Left ventricle myocardium inferior (tissue), 1 donor: ENCODE measurements around the gene CTSL. TPM values are rescaled to one million over a fixed set of nuclear protein-coding genes. Genes with fewer than 3 reads are reported as not detected.

Experiments used
- DNase-seq: peaks from one replicate; pipeline ENCODE4 v3.0.0-alpha.2; 2020
- H3K27ac ChIP-seq: fragments of 200-600 bp; replicated peaks from 2 replicates; pipeline ENCODE4 v1.8.0; 2021
- H3K27me3 ChIP-seq: fragments of 200-600 bp; 2 replicates; pipeline ENCODE4 v1.8.0; 2021; ENCODE audit warnings: low read depth
- H3K36me3 ChIP-seq: fragments of 200-600 bp; 2 replicates; pipeline ENCODE4 v1.8.0; 2021
- H3K4me1 ChIP-seq: fragments of 200-600 bp; 2 replicates; pipeline ENCODE4 v1.8.0; 2021
- H3K4me3 ChIP-seq: fragments of 200-600 bp; 2 replicates; pipeline ENCODE4 v1.8.0; 2021; ENCODE audit warnings: mild to moderate bottlenecking, moderate library complexity
- H3K9me3 ChIP-seq: fragments of 200-600 bp; replicated peaks from 2 replicates; pipeline ENCODE4 v1.8.0; 2021
- intact Hi-C: fragments of 100-400 bp; cut with micrococcal nuclease; formaldehyde crosslinking; loops from one replicate; pipeline ENCODE4 v1.11.0; 2022
- total RNA-seq: library from RNA; stranded (reverse); fragmentation: NEBNext Ultra II Directional; extraction: Animal tissue kit (Norgen Biotek cat#: 25700); gene quantifications from one replicate; pipeline ENCODE4 v1.2.1, GENCODE V29; 2021
- TF ChIP-seq, protein P1 (sequence below): fragments of 200-600 bp; IDR thresholded peaks from 2 replicates; pipeline ENCODE4 v1.8.0; 2021; ENCODE audit warnings: antibody characterized with exemption, mild to moderate bottlenecking, borderline replicate concordance
- donor health status: DM: no; HTN: yes; CAD: no; lungs with severe emphysema.

Gene CTSL
- total RNA-seq, 1 donor from 2014 or later, result 116 TPM

DNA sequence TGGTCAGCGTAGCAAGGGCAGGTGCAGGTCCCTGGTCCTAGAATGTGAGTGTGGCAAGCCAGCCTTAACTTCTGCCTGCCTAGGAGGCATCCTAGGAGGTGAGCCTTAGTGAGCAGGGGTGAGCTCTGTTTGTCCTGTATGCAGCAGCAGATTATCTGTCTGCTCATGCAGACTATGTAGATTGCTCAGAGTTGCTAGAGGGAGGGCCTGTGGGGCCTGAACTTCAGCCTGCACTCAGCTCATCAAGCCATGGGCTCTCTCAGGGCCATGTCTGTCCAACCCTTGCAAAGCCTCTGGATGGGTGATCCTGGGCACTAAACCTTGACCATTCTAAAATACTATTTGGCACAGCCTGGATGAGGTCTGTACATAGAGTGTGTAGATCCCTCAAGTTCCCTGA is 8.5 kb upstream of the CTSL start:
- DNase-seq, result no peak
- Histone ChIP-seq H3K27me3 (no peaks in the 10 kb centered on the region), H3K9me3 (no peaks in the 10 kb centered on the region), H3K36me3 (no peaks in the 10 kb centered on the region), H3K27ac (no peak overlapping the region), H3K4me1 (peaks cover 10% of the 10 kb centered on the region), H3K4me3 (no peak overlapping the region)
- TF ChIP-seq, protein P1, sequence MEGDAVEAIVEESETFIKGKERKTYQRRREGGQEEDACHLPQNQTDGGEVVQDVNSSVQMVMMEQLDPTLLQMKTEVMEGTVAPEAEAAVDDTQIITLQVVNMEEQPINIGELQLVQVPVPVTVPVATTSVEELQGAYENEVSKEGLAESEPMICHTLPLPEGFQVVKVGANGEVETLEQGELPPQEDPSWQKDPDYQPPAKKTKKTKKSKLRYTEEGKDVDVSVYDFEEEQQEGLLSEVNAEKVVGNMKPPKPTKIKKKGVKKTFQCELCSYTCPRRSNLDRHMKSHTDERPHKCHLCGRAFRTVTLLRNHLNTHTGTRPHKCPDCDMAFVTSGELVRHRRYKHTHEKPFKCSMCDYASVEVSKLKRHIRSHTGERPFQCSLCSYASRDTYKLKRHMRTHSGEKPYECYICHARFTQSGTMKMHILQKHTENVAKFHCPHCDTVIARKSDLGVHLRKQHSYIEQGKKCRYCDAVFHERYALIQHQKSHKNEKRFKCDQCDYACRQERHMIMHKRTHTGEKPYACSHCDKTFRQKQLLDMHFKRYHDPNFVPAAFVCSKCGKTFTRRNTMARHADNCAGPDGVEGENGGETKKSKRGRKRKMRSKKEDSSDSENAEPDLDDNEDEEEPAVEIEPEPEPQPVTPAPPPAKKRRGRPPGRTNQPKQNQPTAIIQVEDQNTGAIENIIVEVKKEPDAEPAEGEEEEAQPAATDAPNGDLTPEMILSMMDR, result no peak
- intact Hi-C loops, result no loop called here

DNA sequence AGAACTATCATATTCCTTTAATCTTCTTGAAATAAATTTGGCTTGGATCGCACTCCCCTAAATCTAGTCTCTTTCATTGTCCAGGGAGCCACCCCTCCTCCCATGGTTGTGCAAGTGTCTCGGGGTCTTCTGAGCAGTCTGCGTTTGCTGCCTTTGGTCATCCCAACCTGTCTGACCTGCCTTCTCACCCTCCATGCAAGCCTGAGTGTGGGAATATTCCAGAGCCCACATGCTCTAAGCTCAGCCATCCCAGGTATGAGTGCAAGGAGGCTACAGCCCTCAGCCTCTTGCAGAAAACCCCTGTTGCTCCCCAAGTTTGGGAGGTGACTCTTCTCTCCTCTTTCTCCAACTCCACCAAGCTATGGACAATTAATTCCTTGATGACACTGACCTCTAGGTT is 7.7 kb upstream of the CTSL start:
- DNase-seq, result no peak
- intact Hi-C loops, result no loop called here
- Histone ChIP-seq H3K9me3 (no peaks in the 10 kb centered on the region), H3K4me1 (peaks cover 10% of the 10 kb centered on the region), H3K36me3 (no peaks in the 10 kb centered on the region), H3K4me3 (no peak overlapping the region), H3K27me3 (no peaks in the 10 kb centered on the region), H3K27ac (no peak overlapping the region)
- TF ChIP-seq, protein P1, result no peak

DNA sequence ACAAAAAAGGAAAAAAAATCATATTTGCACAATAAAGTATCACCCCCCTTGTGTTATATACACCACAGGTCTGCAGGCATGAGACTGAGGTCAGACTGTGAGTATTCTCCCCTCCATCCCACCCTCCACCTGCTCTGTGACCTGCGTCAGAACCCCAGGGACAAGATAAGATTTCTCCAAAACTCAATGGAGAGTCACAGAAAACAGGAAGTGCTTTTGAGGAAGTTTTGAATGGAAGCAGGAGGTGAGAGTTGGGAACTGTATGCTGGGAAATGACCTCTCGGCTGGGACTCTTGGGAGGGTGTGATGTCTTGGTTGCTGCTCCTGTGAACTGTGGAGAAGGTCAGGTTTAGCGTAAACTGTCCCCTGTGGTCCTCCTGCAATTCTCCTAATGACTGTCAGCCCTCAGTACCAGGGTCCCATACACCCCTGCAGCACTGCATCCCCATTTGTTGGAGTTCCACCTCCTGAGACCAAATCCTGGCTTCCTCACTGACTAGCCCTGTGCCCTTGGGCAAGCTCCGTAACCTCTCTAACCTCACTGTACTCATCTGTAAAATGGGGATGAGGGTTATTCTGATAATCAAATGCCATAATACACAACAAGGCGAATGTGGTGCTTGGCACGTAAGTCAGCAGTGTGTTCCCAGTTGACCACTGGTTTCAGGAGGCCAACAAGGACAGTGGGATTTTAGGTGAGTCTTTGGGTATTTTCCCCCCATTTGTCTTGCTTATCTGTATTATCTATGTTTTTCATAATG is 6.9 kb upstream of the CTSL start:
- peaks cover 10% of the 10 kb centered on the region for H3K4me1 ChIP-seq
- no peak overlapping the region for H3K4me3 ChIP-seq
- DNase-seq, result no peak
- no peaks in the 10 kb centered on the region for H3K27me3 ChIP-seq
- H3K27ac ChIP-seq, result no peak overlapping the region
- no peaks in the 10 kb centered on the region for H3K9me3 ChIP-seq
- TF ChIP-seq, protein P1, result no peak
- H3K36me3 ChIP-seq, result no peaks in the 10 kb centered on the region
- intact Hi-C loops, result no loop called here

DNA sequence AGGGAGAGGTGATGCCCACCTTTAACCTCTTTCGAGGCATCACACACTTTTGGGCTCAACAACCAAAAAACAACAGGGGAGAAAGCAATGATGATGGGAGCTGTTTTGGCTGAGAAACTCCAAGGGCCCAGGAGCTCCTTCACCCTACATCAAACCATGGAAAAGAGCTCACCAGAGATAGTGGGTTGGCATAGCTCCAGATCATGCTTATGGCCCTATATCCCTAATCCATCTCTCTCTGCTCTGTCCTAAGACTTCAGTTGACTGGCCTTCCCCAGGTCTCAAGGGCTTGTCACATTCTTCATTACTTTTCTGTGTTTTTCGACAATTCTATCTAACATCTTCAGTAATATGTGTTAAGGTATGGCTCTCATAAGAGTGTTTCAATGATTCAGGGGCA is 5.7 kb upstream of the CTSL start:
- Histone ChIP-seq H3K4me1 (peaks cover 3% of the 10 kb centered on the region), H3K36me3 (no peaks in the 10 kb centered on the region), H3K4me3 (no peak overlapping the region), H3K27me3 (no peaks in the 10 kb centered on the region), H3K27ac (no peak overlapping the region), H3K9me3 (no peaks in the 10 kb centered on the region)
- no peak for DNase-seq
- intact Hi-C loops, result no loop called here
- TF ChIP-seq, protein P1, result no peak

DNA sequence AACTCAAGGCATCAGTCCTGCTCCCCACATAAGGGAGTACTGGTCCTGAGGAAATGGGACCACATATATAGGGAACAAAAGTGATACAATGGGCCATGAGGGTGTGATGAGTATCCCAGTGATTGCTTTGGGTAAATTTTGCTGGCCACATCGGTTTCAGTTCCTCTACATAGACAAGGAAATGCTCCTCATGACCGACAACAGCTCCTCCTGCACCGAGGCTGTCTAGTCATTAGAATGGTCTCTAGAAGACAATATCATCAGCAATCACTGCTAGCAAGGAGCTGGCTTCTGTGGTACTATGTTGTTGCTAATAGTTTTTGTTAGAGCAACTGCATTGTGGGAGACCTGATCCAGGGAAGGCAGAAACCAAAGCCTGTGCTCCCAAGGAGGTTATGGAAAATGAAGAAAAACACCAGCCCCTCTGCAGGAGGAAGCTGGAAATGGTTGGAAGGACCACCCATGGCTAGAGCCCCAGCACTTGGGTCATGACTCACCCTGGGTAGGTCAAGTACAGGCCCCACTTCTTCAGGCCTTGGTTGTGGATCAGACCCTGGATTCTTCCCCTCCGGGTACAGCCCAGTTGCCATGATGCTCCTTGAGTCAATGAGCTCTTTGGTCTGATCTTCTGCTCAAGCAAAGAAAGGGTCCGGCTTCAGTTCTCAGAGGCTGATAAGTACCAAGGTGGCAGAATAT is 3.4 kb upstream of the CTSL start:
- Histone ChIP-seq H3K4me3 (no peak overlapping the region), H3K27me3 (no peaks in the 10 kb centered on the region), H3K9me3 (no peaks in the 10 kb centered on the region), H3K36me3 (peaks cover 4% of the 10 kb centered on the region), H3K27ac (peak overlapping the region; percentile 32), H3K4me1 (peaks cover 23% of the 10 kb centered on the region)
- TF ChIP-seq, protein P1, result no peak
- intact Hi-C loops, result no loop called here
- no peak for DNase-seq
